T-helper 2 cell treated with Interferon-gamma antibody and Interleukin-4, amounts not matched to agents 5 μg/mL and 100 μg/mL, for 36 hours (primary cell): Measurements from ENCODE around the gene NCAPH2.

Source experiments
- DNase-seq: peaks from one replicate; pipeline ENCODE4 v3.0.0; 2021; ENCODE audit warnings: low spot score
- H3K27ac Mint-ChIP-seq: one replicate; pipeline ENCODE4 v1.8.0; 2021; ENCODE audit warnings: mild to moderate bottlenecking, mixed read lengths
- H3K27me3 Mint-ChIP-seq: one replicate; pipeline ENCODE4 v1.8.0; 2021; ENCODE audit warnings: low read depth, mixed read lengths
- H3K36me3 Mint-ChIP-seq: one replicate; pipeline ENCODE4 v1.8.0; 2021; ENCODE audit warnings: low read depth, mixed read lengths
- H3K4me1 Mint-ChIP-seq: one replicate; pipeline ENCODE4 v1.8.0; 2021; ENCODE audit warnings: low read depth, mixed read lengths
- H3K4me3 Mint-ChIP-seq: one replicate; pipeline ENCODE4 v1.8.0; 2022; ENCODE audit warnings: mild to moderate bottlenecking, moderate library complexity, mixed read lengths
- H3K9me3 Mint-ChIP-seq: one replicate; pipeline ENCODE4 v1.8.0; 2021; ENCODE audit warnings: mixed read lengths

NCAPH2 gene

GRCh38 chr22:50573491-50574382, 65.7 kb downstream of the NCAPH2 start:
- Mint-ChIP-seq H3K4me3 (no peak overlapping the region), H3K27ac (no peak overlapping the region), H3K27me3 (no peaks in the 10 kb centered on the region), H3K4me1 (peaks cover 3% of the 10 kb centered on the region), H3K36me3 (peaks cover 32% of the 10 kb centered on the region), H3K9me3 (no peaks in the 10 kb centered on the region)
- DNase-seq, result no peak

DNA sequence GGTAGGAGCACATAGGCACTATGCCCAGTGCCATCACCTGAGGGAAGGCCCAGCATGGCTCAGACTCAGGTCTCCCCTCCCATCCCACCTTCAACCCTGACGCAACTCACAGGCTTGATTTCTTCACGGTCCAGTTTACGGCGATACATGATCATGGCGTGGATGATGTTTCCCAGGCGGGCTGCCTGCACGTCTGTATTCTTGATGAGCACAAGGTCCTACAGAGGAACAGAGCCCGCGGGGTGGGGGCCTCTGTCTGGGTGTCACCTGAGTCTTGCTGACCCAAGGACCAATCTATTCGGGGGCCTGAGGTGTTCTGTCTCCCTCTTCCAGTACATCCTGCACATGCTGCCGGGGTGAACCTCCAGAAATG, 66.3 kb downstream of the NCAPH2 start:
- H3K27ac Mint-ChIP-seq, result no peak overlapping the region
- no peak for DNase-seq
- peaks cover 3% of the 10 kb centered on the region for H3K4me1 Mint-ChIP-seq
- H3K9me3 Mint-ChIP-seq, result no peaks in the 10 kb centered on the region
- H3K36me3 Mint-ChIP-seq, result peaks cover 33% of the 10 kb centered on the region
- no peak overlapping the region for H3K4me3 Mint-ChIP-seq
- no peaks in the 10 kb centered on the region for H3K27me3 Mint-ChIP-seq
